Left lung (tissue), 14 donors: ENCODE data around the gene TAF11L8. TPM values are rescaled to one million over a fixed set of nuclear protein-coding genes. Genes with fewer than 3 reads are reported as not detected.
"Not testable (repeated sequence)": the region's sequence is repeated elsewhere in the genome, so short reads cannot be mapped to it uniquely, and the experiment has no call there.

Source experiments
- ATAC-seq: fragments of 200-7000 bp; cut with Tn5 transposase; one replicate; pipeline ENCODE4 v1.9.1; 2020; ENCODE audit warnings: moderate library complexity
- DNase-seq, 4 donors: peaks; one replicate each; pipeline ENCODE4 v3.0.0-alpha.2; 2013 to 2020
- H3K27ac ChIP-seq, 2 donors: fragments of 200-600 bp; sonication (generic) in 1 of 2; one replicate each; pipeline versions ENCODE4 v1.5.0 to v1.8.0; 2020 to 2021
- H3K27me3 ChIP-seq, 2 donors: fragments of 200-600 bp; sonication (generic) in 1 of 2; one replicate each; pipeline versions ENCODE4 v1.5.0 to v1.8.0; 2020 to 2021
- H3K36me3 ChIP-seq, 2 donors: fragments of 200-600 bp; sonication (generic) in 1 of 2; one replicate each; pipeline versions ENCODE4 v1.5.0 to v1.8.0; 2020 to 2021
- H3K4me1 ChIP-seq, 2 donors: fragments of 200-600 bp; one replicate each; pipeline ENCODE4 v1.8.0; 2021
- H3K4me3 ChIP-seq, 2 donors: fragments of 200-600 bp; sonication (generic) in 1 of 2; one replicate each; pipeline versions ENCODE4 v1.5.0 to v1.8.0; 2020 to 2021; ENCODE audit warnings: mild to moderate bottlenecking in 1 of 2
- H3K9me3 ChIP-seq, 2 donors: fragments of 200-600 bp; sonication (generic) in 1 of 2; one replicate each; pipeline versions ENCODE4 v1.5.0 to v1.8.0; 2020 to 2021
- intact Hi-C, 2 donors: fragments of 100-400 bp; cut with DNase I; formaldehyde crosslinking; loops; one replicate each; pipeline versions ENCODE4 v1.11.2 to v1.14.2; 2022
- long read RNA-seq, 12 donors: library from polyadenylated mRNA in 2 of 12; unstranded in 2 of 12; transcript quantifications; one replicate each; pipeline ENCODE4 v2.0.0 and lab custom pipeline, GENCODE V29; 2019 to 2026
- polyA plus RNA-seq, 6 donors: library from polyadenylated mRNA; unstranded; fragments of 120-200 nt; gene quantifications; one replicate each; pipeline ENCODE4 v1.2.1, GENCODE V29; 2013; ENCODE audit not compliant: insufficient read length in 6 of 6
- total RNA-seq, 2 donors: library from RNA; stranded (reverse); fragmentation: NEBNext Ultra II Directional; extraction: Animal tissue kit (Norgen Biotek cat#: 25700); gene quantifications; one replicate each; pipeline ENCODE4 v1.2.1, GENCODE V29; 2021
- TF ChIP-seq, protein P1 (sequence below), 2 donors: fragments of 200-600 bp; sonication (generic) in 1 of 2; IDR thresholded peaks; one replicate each; pipeline versions ENCODE4 v1.5.0 to v1.8.0; 2021; ENCODE audit warnings: antibody characterized with exemption in 2 of 2
- donor health status: DM: no; HTN: yes; CAD: no.
- donor health status: DM: no; HTN: no; CAD: no.

TAF11L8 gene
- not detected for total RNA-seq
- polyA plus RNA-seq, result not detected
- long read RNA-seq, donor 1, result 0 reads
- long read RNA-seq, donor 2, result 0 reads
- long read RNA-seq, donor 3, result 0 reads
- long read RNA-seq, donor 4, result 0 reads
- long read RNA-seq, donor 5, result 0 reads
- long read RNA-seq, donor 6, result 0 reads
- long read RNA-seq, donor 7, result 0 reads
- long read RNA-seq, donor 8, result 0 reads
- long read RNA-seq, donor 9, result 0 reads
- long read RNA-seq, donor 10, result 0 reads
- long read RNA-seq, donor 11, result 0 reads
- long read RNA-seq, donor 12, result 0 reads

DNA sequence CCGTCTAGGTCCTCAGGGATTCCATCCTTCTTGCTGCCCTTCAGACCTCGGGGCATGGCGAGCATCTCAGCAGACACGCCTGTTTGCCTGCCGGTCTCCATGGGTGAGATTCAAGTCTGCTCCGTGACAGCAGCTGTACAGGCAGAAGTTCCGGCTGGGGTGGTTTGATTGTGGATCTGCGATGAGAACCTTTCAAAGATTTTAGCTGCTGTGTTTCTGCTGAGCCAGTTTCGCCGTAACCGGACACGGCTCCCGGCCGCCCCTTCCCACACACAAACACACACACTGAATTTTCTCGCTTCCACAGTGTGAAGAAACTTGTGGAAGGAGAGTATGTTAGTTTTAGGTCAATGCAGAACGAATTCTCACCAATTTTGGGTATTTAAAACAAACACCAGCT, at the start of gene TAF11L8:
Gene TAF11L8 (minus strand): TSS at position 101 of the 400 bp plus-strand sequence.
- H3K36me3 ChIP-seq, H3K27ac ChIP-seq, ATAC-seq, H3K4me3 ChIP-seq, H3K4me1 ChIP-seq, DNase-seq, intact Hi-C loops, H3K27me3 ChIP-seq, H3K9me3 ChIP-seq: not testable (repeated sequence)

GRCh38 chr5:17634160-17634559, 43.4 kb upstream of the TAF11L8 start, which contains the start of gene TAF11L14:
TAF11L14 (plus strand) TSS chr5:17634460.
- TF ChIP-seq, protein P1, sequence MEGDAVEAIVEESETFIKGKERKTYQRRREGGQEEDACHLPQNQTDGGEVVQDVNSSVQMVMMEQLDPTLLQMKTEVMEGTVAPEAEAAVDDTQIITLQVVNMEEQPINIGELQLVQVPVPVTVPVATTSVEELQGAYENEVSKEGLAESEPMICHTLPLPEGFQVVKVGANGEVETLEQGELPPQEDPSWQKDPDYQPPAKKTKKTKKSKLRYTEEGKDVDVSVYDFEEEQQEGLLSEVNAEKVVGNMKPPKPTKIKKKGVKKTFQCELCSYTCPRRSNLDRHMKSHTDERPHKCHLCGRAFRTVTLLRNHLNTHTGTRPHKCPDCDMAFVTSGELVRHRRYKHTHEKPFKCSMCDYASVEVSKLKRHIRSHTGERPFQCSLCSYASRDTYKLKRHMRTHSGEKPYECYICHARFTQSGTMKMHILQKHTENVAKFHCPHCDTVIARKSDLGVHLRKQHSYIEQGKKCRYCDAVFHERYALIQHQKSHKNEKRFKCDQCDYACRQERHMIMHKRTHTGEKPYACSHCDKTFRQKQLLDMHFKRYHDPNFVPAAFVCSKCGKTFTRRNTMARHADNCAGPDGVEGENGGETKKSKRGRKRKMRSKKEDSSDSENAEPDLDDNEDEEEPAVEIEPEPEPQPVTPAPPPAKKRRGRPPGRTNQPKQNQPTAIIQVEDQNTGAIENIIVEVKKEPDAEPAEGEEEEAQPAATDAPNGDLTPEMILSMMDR (IDR thresholded peaks at IDR 0.05), result no peak
- no peak for ATAC-seq
- no peaks in the 10 kb centered on the region for H3K4me1 ChIP-seq
- H3K9me3 ChIP-seq, result no peaks in the 10 kb centered on the region
- no peak within 1 kb of the TSS for H3K27ac ChIP-seq
- intact Hi-C loops, result no loop called here
- H3K36me3 ChIP-seq, result no peaks in the 10 kb centered on the region
- no peak for DNase-seq
- no peak within 1 kb of the TSS for H3K4me3 ChIP-seq
- H3K27me3 ChIP-seq, result no peaks in the 10 kb centered on the region

GRCh38 chr5:17631788-17632187, 41.0 kb upstream of the TAF11L8 start, which contains the start of gene TAF11L13:
TAF11L13 (plus strand) TSS chr5:17632088.
- H3K9me3 ChIP-seq, H3K27me3 ChIP-seq, H3K36me3 ChIP-seq, H3K27ac ChIP-seq, ATAC-seq, intact Hi-C loops, H3K4me1 ChIP-seq, H3K4me3 ChIP-seq, DNase-seq: not testable (repeated sequence)

DNA sequence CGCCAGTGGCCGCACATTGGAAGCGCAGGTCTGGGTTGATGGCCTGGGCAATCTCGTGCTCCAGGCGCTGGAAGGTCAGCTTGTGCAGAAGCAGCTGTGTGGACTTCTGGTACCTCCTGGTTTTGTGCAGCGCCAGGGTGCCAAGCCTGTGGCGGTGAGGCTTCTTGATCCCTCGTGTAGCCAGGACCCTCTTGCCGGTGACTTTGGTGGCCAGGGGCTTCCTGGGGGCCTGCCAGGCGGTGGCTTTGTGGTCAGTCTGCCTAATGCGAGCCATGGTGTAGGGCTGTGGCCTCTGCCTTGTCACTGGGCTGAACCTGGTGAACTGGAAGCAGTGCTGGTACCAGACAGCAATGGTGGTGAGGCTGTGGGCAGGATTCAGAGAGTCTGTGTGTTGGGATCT, 34.9 kb upstream of the TAF11L8 start:
- ATAC-seq (no peak), DNase-seq (peak in 1 of 4 donors; percentile 65)
- no peak overlapping the region for H3K4me3 ChIP-seq
- intact Hi-C loops, result no loop called here
- TF ChIP-seq, protein P1 (IDR thresholded peaks at IDR 0.05), result no peak
- no peak overlapping the region for H3K27ac ChIP-seq
- H3K9me3 ChIP-seq, result peaks cover 0 to 2% of the 10 kb centered on the region in 2 donors
- no peaks in the 10 kb centered on the region for H3K27me3 ChIP-seq
- H3K36me3 ChIP-seq, result no peaks in the 10 kb centered on the region
- H3K4me1 ChIP-seq, result no peaks in the 10 kb centered on the region

DNA sequence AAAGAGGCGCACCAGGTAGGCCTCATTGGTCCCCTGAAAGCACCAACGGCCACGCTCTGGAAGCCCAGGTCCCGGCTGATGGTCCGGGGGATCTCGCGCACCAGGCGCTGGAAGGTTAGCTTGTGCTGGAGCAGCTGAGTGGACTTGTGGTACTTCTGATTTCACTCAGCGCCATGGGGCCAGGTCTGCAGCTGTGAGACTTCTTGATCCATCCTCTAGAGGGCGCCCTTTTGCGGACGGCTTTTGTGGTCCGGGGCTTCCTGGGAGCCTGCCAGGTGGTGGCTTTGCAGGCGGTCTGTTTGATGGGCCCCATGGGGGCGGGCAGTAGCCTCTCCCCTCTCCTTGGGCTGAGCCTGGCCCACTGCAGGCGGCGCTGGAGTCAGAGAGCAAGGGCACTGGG, 29.9 kb upstream of the TAF11L8 start:
- no peak overlapping the region for H3K27ac ChIP-seq
- TF ChIP-seq, protein P1 (IDR thresholded peaks at IDR 0.05), result no peak
- H3K27me3 ChIP-seq, result no peaks in the 10 kb centered on the region
- intact Hi-C loops, result no loop called here
- H3K4me1 ChIP-seq, result no peaks in the 10 kb centered on the region
- ATAC-seq (no peak), DNase-seq (peak in 1 of 4 donors; percentile 71)
- no peaks in the 10 kb centered on the region for H3K36me3 ChIP-seq
- no peak overlapping the region for H3K4me3 ChIP-seq
- peaks cover 0 to 4% of the 10 kb centered on the region in 2 donors for H3K9me3 ChIP-seq

- intact Hi-C loops, result no loop called here
- H3K4me1 ChIP-seq, result no peaks in the 10 kb centered on the region
- DNase-seq (no peak), ATAC-seq (no peak)
- H3K36me3 ChIP-seq, result no peaks in the 10 kb centered on the region
- TF ChIP-seq, protein P1 (IDR thresholded peaks at IDR 0.05), result no peak
- no peak overlapping the region for H3K27ac ChIP-seq
- no peaks in the 10 kb centered on the region for H3K27me3 ChIP-seq
- no peak overlapping the region for H3K4me3 ChIP-seq
- peaks cover 0 to 4% of the 10 kb centered on the region in 2 donors for H3K9me3 ChIP-seq
Observed at GRCh38 chr5:17619354-17619753, 28.6 kb upstream of the TAF11L8 start.
